H54 (cell line): Measurements from ENCODE around the gene IL20RA.

Experiments
- DNase-seq: peaks from one replicate; pipeline ENCODE4 v3.0.0; 2011; ENCODE audit warnings: low spot score, mixed read lengths; ENCODE audit not compliant: insufficient read length
- FAIRE-seq: peaks from 3 replicates; lab custom pipeline; 2011; peaks lifted over from hg19 to GRCh38; lab: Jason Lieb, UNC
- POLR2A ChIP-seq: IDR thresholded peaks from 2 replicates; pipeline ENCODE4 v1.6.1; 2011; ENCODE audit warnings: low read depth, mild to moderate bottlenecking, low read length

Gene IL20RA

DNA sequence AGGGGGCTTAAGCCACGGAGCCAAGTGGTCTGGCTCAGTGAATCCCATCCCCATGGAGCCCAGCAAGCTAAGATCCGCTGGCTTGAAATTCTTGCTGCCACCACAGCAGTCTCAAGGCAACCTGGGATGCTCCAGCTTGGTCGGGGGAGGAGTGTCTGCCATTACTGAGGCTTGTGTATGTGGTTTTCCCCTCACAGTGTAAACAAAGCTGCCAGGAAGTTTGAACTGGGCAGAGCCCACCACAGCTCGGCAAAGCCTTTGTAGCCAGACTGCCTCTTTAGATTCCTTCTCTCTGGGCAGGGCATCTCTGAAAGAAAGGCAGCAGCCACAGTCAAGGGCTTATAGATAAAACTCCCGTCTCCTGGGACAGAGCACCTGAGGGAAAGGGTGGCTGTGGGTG is 25.5 kb upstream of the IL20RA start:
- DNase-seq, result no peak
- TF ChIP-seq POLR2A, result no peak
- no peak for FAIRE-seq

DNA sequence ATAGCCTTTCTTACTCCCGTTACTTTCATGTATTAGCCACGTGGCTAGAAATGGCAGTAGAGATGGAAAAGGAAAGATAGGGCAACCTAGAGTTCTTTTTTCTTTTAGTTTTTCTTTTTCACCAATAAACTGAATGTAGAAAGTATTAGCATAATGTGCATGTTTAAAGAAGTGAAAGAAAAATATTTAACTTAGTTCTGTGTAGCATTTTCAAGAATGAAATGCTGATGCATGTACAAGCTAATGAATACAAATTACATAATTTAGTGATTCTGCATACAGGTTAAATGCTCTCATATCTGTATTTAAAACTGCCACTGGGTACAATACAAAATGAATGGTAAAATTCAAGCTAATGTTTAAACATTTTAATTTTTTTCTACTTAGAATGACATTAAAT is 22.6 kb upstream of the IL20RA start:
- no peak for DNase-seq
- no peak for TF ChIP-seq POLR2A
- no peak for FAIRE-seq

DNA sequence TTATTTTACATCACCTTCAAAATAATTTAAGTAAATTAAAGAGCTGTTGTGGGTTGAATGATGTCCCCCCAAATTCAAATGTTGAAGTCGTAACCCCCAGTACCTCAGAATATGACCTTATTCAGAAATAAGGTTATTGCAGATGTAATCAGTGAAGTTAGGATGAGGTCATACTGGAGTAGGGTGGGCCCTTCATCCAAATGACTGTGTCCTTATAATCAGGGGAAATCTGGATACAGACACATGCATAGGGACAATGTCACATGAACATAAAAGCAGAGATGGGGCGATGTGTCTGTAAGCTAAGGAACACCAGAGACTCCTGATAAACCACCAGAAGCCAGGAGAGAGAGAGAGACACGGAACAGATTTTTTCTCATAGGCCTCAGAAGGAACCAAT is 13.3 kb upstream of the IL20RA start:
- TF ChIP-seq POLR2A, result no peak
- DNase-seq, result no peak
- no peak for FAIRE-seq

DNA sequence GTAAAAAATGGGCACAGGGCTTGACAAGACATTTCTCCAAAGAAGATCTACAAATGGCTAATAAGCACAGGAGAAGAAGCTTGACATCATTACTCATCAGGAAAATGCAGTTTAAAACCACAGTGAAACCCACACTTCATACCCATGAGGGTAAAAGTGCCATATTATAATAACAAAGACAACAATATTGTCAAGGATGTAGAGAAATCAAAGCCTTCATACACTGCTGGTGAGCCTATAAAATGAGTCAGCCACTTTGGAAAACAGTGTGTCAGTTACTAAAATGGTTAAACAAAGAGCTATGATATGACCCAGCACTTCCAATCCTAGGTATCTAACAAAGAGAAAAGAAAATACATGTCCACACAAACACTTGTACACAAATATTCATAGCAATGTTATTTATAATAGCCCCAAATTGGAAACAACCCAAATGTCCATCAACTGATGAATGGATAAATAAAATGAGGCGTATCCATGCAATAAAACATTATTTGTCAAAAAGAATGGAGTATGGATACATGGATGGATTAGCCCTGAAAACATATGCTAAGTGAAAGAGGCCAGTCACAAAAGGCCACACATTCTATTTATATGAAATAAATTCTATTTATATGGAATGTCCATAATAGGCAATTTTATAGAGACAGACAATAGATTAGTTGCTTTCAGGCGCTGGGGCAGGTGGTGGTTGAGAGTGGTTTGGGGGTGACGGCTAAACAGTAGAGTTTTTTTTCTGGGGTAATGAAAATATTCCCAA is 11.5 kb upstream of the IL20RA start:
- FAIRE-seq (no peak), DNase-seq (no peak)
- no peak for TF ChIP-seq POLR2A

DNA sequence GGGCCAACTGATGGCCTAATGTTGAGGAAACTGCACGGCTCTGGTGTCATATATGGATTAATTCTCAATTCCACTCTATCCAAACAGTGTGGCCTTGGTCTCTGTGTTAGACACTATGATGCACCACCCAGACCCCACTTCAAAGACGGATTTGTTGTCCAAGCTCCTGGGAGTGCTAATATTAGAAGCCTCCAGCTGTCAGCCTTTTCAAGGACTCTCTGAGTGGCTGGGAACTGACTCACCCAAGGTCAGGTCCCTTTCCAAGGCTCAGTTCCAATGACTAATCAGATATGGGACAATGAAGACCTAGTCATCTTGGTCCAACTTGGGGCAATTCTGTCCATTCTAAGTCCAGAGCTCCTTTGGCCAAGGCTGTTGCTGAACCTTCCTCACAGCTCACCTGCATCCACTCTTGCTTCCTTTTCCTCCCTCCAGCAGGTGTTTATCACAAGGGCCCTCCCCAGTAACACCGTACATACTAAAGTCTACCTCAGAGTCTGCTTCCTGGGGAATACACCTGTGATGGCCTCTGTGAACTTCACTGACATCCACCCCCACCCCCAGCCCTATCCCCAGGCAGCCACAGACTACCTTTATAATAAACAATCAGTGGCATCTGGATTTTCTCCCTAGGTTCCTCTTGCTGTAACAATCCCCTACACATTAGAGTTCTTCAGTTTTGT is 7.2 kb upstream of the IL20RA start:
- DNase-seq (no peak), FAIRE-seq (no peak)
- TF ChIP-seq POLR2A, result no peak

DNA sequence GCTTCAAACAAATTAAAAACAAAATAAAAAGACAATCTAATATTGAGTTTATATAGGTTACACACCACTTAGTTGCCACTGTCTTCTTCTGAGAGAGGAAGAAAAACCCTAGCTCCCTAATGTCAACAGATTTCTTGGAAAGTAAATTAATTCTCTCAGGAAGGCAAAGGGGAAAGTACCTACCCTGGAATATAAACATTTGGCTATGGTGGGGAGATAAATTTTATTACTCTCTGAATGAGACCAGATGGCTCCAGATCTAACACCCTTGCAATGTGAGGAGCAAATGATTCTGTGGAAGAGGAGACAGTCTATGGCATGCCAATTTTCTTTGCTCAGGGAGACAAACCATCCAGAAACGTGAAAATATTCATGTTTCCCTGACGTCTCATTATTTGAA is 4.3 kb upstream of the IL20RA start:
- DNase-seq (no peak), FAIRE-seq (no peak)
- TF ChIP-seq POLR2A, result no peak

DNA sequence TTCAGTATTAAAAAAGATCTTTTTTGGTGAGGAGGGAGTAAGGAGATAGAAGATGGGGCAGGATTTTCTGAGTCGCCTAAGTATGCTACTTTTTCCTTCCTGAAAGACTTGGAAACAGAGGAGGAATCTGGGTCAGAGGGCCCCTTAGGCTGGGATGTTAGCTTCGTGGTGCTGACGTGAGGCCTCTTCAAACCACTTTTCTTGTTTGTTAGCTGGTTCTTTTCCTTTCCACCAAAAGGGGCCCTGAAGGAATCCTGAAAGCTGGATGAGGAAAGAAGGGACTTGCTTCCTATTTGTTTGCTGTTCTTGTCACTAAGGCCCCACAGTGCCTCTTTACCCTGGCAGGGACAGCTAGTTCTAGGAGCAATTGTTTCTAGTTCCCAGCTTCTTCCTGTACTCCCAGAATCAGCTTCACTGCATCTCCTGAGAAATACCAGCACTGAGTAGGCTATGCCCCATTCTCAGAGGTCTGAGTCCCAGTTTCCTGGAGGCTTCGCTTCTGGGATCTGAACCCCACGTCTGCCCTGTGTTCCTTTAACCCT is 2.2 kb upstream of the IL20RA start:
- no peak for FAIRE-seq
- DNase-seq, result no peak
- no peak for TF ChIP-seq POLR2A

DNA sequence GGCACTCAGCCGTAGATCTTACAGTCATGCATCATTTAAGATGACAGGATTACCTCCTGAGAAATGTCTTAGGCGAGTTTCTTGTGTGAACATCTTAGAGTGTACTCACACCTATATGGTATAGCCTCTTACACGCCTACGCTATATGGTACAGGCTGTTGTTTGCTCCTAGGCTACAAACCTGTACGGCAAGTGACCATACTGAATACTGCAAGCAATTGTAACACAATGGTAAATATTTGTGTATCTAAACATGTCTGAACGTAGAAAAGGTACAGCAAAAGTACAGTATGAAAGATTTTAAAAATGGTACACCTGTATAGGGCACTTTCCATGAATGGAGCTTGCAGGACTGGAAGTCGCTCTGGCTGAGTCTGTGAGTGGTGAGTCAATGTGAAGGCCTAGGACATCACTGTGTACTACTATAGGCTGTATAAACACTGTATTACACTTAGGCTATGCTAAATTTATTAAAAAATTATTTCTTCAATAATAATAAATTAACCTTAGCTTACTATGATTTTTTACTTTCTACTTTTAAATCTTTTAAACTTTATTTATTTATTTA is 541 bp upstream of the IL20RA start:
- FAIRE-seq, result no peak
- no peak for DNase-seq
- no peak for TF ChIP-seq POLR2A

DNA sequence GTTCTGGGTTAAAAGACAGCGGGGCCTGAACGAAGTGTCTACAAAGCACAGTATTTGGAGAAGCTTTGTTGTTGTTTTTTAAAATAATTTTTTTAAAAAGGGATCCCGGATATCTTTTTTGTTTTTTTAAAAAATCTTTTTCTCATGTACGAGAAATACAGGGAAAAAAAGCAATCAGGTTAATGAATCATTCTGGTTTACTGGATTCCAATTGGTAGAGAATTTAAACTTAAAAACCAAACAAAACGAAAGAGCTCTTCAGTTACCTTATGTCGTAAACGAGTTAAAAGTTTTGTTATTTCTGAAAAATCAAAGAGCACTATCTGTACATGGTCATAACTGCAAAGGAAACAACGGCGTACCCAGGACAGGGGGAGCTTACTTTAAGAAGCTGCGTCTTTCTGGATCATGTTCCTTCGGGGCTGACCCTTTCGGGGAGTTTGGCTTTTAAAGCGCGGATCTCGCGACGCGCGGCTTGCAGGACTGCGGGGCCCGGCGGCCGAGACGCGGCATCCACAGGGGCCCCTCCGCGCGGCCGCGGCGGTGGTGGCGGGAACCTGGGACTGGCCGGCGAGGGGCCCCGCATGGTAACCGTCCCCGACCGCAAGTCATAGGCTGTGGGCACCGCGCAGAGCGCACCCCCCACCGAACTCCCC is 927 bp downstream of the IL20RA start:
- DNase-seq (no peak), FAIRE-seq (no peak)
- no peak for TF ChIP-seq POLR2A

DNA sequence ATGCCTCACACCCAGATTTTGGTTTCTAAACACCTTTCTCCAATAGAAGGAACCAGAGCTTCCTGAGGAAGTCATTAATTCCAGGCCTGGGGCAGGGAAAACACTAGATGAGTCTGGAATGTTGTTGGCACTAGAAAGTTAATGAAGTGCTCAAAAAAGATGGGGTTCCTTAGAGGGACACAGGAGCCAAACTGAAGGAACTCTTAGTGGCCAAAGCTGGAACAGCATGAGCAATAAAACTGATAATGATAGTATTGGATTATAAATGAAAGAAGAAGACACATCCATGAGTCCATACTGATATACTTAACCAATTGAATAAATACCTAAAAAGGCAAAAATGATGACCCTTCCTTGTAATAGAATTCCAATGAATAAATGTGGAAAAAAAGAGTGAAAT is 4.4 kb downstream of the IL20RA start:
- TF ChIP-seq POLR2A, result no peak
- DNase-seq (no peak), FAIRE-seq (no peak)

DNA sequence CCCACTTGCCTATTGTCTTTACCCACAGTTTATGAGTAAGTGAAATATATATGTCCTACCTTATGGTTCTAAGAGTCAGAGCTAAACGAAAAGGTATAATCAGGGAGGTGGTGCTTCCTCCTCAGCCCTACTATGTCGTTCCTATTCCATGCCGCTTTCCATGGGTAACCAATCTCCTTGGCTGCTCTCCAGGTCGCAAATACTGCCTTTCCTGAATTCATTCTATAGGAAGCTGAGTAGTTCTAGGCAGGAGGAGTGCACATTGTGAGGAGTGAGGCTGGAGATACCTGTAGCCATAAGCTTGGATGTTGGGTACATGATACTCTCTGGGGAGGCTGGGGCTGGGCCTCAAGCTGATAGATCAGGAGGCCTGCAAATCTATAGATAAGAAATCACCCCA is 5.8 kb downstream of the IL20RA start:
- no peak for DNase-seq
- no peak for TF ChIP-seq POLR2A
- no peak for FAIRE-seq

DNA sequence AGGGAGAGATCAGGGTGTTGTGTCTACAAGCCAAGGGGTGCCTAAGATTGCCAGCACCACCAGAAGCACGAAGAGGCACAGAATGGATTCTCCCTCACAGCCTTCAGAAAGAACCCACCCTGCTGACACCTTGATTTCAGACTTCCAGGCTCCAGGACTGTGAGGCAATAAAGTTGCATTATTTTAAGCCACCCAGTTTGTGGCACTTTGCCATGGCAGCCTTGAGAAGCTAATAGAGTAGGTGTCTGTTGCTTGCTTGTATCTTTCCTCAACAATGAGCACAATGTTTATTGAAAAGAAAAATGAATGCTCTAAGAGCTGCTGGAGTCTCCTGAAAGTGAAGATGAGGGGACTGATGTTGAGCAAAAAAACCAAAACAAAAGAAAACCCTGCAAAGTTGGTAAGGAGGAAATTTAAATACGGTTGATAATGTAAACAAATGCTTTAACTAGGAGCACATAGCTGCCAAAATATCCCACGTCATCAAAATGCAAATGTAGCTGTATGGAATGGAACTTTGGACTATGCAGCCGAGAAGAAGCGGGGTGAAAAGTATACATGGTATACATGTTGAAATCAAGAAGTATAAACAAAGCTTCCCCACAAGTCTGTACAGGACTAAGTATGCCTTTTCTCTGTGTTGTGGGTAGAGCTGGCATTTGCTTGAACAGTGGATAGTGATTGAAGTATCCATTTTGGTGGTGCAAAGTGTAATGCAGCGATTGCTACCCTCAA is 8.0 kb downstream of the IL20RA start:
- FAIRE-seq (no peak), DNase-seq (no peak)
- TF ChIP-seq POLR2A, result no peak

DNA sequence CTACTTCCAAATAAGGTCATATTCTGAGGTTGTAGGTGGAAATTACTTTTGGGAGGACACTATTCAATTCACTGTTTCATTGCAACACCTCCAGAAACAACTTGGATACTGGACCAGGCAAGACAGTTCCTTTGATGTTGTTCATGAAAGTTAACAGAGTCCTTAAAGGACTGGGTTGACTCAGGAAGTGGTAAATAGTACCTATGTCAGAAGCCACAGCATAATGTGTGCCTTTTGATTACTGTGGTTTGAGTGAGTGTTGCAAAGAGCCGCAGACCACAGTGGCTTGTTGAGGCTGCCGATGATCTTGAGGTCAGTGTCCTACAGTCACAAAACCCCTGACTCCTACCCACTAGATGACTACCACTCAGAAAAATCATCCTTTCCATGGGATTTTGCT is 10.9 kb downstream of the IL20RA start:
- FAIRE-seq (no peak), DNase-seq (no peak)
- no peak for TF ChIP-seq POLR2A
